HCT116 (cell line): Measurements from ENCODE around the gene TIGAR. TPM values are rescaled to one million over a fixed set of nuclear protein-coding genes. Genes with fewer than 3 reads are reported as not detected.

ENCODE experiments used
- CEBPB ChIP-seq: IDR thresholded peaks from 2 replicates; pipeline ENCODE4 v1.6.1; 2012; ENCODE audit warnings: low read depth
- FOSL1 ChIP-seq: IDR thresholded peaks from 2 replicates; pipeline ENCODE4 v1.6.1; 2012; ENCODE audit warnings: low read depth
- RAD21 ChIP-seq: IDR thresholded peaks from 2 replicates; pipeline ENCODE4 v1.6.1; 2012; ENCODE audit warnings: low read depth, mild to moderate bottlenecking
- REST ChIP-seq: IDR thresholded peaks from 2 replicates; pipeline ENCODE4 v1.6.1; 2012; ENCODE audit warnings: low read depth
- SIN3A ChIP-seq: IDR thresholded peaks from 2 replicates; pipeline ENCODE4 v1.6.1; 2012; ENCODE audit warnings: low read depth
- SP1 ChIP-seq: IDR thresholded peaks from 2 replicates; pipeline ENCODE4 v1.6.1; 2012; ENCODE audit warnings: low read depth
- SRF ChIP-seq: IDR thresholded peaks from 2 replicates; pipeline ENCODE4 v1.6.1; 2012; ENCODE audit warnings: low read depth
- TCF7L2 ChIP-seq: IDR thresholded peaks from 2 replicates; pipeline ENCODE4 v1.7.0; 2011; ENCODE audit warnings: borderline replicate concordance, inconsistent platforms; ENCODE audit not compliant: insufficient read depth, insufficient read length; ENCODE audit errors: extremely low read depth
- ZBTB33 ChIP-seq: IDR thresholded peaks from 2 replicates; pipeline ENCODE4 v1.6.1; 2011; ENCODE audit warnings: mild to moderate bottlenecking, low read length, moderate library complexity; ENCODE audit not compliant: insufficient replicate concordance; ENCODE audit errors: extremely low read depth
- ZFX ChIP-seq: fragments of 450-650 bp; IDR thresholded peaks from 2 replicates; pipeline ENCODE4 v1.6.1; 2017
- total RNA-seq: library from RNA; stranded (reverse); gene quantifications from one replicate; pipeline ENCODE4 v1.2.1, GENCODE V29; 2021; ENCODE audit not compliant: unreplicated experiment

The TIGAR gene
- total RNA-seq, 1 experiment from 2014 or later: 13.7 TPM

GRCh38 chr12:4303750-4304149 is 17.3 kb upstream of the TIGAR start (continued):
- no peak for TF ChIP-seq REST
- no peak for TF ChIP-seq RAD21
- TF ChIP-seq CEBPB: no peak
- TF ChIP-seq SRF: no peak
- TF ChIP-seq SIN3A: no peak
- no peak for TF ChIP-seq ZFX
- TF ChIP-seq TCF7L2: no peak
- no peak for TF ChIP-seq SP1
- no peak for TF ChIP-seq FOSL1
- no peak for TF ChIP-seq ZBTB33
